Daoy (cell line): ENCODE data around the gene OR1D5. TPM values are rescaled to one million over a fixed set of nuclear protein-coding genes. Genes with fewer than 3 reads are reported as not detected.
"Not testable (repeated sequence)": the region's sequence is repeated elsewhere in the genome, so short reads cannot be mapped to it uniquely, and the experiment has no call there.

ENCODE experiments used
- DNase-seq: peaks from one replicate; pipeline ENCODE4 v3.0.0-alpha.2; 2015; ENCODE audit warnings: low read depth
- total RNA-seq: library from RNA; depleted of rRNA; stranded (reverse); fragments of >200 nt; shearing (Covaris generic); gene quantifications from 2 replicates; pipeline ENCODE4 v1.2.3, GENCODE V29; 2014

Gene OR1D5
- total RNA-seq, 1 experiment from 2014 or later, result not detected

- DNase-seq, result no peak
These were observed 30.9 kb downstream of the OR1D5 start for GRCh38 chr17:3032258-3033247.

GRCh38 chr17:3030852-3031470 lies 32.4 kb downstream of the OR1D5 start:
- DNase-seq, result not testable (repeated sequence)

GRCh38 chr17:3030096-3030495 lies 33.3 kb downstream of the OR1D5 start:
- peak; percentile 74 for DNase-seq

GRCh38 chr17:3029213-3029913 lies 34.0 kb downstream of the OR1D5 start:
- no peak for DNase-seq

GRCh38 chr17:3027786-3028532 lies 35.4 kb downstream of the OR1D5 start:
- DNase-seq, result no peak

DNA sequence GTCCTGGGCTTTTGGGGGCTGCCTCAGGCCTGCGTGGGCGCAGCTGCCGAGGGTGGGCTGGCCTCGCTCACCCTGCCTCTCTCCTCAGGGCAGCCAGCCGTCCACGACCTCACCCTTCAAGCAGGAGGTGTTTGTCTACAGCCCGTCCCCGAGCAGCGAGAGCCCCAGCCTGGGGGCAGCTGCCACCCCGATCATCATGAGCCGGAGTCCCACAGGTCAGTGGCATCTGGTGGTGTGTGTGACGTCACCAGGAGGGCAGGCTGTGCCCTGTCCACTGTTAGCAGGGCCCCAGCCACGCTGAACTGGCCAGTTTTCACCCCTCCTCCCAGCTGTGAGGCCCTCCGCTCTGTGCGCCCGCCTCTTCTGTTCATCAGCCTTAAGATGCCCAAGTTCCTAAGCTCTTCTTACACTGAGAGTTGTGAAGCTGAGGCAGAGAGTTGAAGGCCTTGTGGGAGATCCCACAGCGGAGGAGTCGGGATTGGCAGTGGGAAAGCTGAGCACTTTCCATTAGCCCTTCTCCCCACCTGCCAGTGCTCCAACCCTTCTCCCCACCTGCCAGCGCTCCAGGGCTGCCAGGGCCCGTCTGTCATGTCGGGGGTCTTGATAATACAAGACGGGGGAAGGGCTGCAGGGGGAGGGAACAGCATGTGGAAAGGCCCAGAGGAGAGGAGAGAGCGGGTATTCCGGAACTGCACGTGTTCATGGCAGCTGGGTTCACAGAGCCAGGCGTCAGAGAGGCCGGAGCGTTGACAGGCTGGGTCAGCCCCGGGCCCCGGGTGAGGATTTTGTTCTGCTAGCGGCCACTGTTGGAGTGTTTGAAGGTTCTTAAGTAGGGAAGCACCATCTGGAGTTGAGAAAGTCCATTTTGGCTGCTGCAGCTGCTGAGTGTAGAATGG lies 36.3 kb downstream of the OR1D5 start:
- DNase-seq, result no peak

DNA sequence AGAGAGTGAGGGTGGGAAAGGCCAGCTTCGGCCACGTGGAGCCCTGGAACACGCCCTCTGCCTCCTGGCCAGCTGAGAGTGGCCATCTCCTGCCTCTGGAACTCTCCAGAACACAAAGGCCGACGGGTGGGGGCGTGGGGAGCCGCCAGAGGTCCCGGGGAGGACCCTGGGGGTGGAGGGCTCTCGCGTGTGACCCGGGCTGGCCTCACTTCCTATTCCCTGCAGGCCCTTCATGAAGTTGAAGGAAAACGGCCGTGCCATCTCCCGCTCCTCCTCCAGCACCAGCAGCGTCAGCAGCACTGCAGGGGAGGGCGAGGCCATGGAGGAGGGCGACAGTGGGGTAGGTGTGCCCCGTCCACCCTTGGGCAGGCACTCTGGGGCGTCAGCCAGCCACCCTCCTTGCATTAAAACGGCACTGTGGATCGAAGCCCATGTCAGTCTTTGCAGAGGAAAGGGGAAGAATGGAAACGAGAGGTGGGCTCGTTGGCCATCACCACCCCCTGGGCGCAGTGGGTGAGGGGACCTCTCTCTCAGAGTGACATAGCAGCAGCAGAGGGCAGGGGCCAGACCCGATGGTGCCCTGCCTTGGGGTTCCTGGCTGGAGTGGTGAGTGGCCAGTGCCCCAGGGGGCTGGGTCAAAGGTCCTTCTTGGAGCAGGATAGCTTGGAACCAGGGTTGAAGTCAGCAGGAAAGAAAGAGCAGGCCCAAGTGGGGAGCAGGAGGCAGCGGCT lies 37.1 kb downstream of the OR1D5 start:
- DNase-seq, result no peak

DNA sequence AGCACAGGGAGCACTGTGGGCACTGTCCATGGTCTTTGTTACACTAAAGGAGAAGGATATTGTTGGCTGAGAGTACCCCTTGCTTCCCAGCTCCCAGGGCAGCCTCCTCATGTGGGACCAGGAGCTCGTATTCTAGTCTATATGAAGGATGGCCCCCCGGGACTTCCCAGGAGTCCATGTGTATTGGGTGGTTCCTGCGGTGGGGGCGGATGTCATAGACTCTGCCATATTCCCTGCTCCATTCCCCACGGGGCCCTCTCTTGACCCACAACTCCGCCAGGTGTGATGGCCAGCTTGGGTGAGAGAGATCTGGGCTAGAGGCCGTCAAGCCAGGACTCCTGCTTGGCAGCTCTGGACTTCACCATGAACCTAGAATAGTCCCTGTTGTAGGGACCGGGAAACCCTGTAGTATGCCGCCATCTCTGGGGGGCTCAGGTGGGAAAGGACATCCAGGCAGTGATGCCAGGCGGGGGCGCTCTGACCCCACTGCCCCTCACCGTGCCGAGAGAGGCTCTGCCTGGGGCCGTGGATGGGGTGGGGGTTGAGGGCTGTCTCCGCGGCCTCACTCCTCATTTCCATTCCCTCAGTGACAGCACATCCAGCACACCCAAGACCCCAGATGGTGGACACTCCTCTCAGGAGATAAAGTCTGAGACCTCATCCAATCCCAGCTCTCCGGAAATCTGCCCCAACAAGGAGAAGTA lies 37.8 kb downstream of the OR1D5 start:
- DNase-seq, result no peak

DNA sequence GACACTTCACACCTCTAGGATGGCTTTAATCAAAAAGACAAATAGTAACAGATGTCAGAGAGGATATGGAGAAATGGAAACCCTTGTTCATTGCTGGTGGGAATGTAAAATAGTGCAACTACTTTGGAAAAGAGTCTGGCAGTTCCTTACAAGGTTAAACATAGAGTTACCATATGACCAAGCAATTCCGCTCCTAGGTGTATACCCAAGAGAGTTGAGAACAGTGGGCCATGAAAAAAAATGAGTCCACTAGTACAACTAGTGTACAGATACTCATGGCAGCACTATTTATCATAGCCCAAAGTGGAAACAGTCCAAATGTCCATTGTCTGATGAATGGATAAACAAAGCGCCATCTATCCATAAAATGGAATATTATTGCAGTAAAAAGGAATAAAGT lies 39.1 kb downstream of the OR1D5 start:
- no peak for DNase-seq

GRCh38 chr17:3022197-3022596 lies 41.2 kb downstream of the OR1D5 start:
- no peak for DNase-seq

DNA sequence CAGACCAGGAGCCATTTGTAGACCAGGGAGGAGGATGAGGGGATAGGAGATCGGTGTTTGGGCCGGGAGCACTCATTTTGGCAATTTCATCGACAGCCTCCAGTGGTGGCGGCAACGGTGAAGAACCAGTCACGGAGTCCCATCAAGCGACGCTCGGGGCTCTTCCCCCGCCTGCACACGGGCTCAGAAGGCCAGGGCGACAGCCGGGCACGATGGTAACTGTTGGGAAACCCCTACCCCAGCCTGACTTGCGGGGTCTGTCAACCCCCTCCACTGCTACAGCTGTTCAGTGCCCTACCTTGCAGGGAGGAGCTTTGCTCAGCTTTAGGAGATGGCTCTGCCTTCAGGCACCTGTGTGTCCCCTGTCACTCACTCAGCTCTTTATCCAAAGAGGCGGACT lies 43.0 kb downstream of the OR1D5 start:
- no peak for DNase-seq

DNA sequence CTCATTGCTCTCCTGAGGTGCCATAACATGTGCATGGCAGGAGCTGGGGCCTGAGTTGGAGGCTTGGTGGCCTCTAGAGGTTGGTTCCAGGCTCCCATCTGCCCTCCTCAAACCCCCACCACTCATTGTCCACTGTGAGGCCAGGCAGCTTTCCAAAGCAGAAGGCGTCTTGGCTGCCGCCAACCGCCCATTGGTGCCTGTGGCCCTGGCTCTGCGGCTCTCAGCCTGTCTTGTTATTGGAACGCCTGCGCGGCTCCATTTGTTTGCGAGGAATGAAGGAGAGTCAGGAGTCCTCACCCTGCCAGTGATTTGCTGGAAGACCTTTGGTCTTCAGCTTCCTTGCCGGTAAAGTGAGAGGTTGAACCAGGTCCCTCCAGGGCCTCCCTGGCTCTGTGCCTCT lies 43.6 kb downstream of the OR1D5 start:
- no peak for DNase-seq

DNA sequence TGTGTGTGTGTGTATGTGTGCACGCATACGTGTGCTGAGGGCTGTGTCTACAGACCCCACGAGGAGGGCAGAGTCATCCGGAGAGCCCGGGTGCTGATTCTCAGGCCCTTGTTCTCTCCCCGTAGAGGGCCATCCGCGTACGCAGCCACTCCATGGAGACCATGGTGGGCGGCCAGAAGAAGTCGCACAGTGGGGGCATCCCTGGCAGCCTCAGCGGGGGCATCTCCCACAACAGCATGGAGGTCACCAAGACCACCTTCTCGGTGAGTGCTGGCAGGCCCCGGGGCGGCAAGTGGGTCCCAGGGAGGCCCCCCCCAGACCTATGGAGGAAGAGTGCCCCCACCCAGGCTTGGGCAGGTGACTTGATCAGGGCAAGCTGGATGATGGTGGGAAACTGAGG lies 45.5 kb downstream of the OR1D5 start:
- DNase-seq, result no peak

GRCh38 chr17:3015890-3016289 lies 47.5 kb downstream of the OR1D5 start:
- DNase-seq, result no peak

- peak; percentile 70 for DNase-seq
These were observed 50.4 kb downstream of the OR1D5 start for GRCh38 chr17:3012926-3013581.
